IMR-90 (cell line): ENCODE data around the gene TP73. TPM values are rescaled to one million over a fixed set of nuclear protein-coding genes. Genes with fewer than 3 reads are reported as not detected.

Source experiments
- ATAC-seq: fragments of 200-7000 bp; cut with Tn5 transposase; 2 replicates; pipeline ENCODE4 v1.9.1; 2020; ENCODE audit warnings: low read depth, mild to moderate bottlenecking, moderate library complexity
- BruUV-seq: library from RNA; stranded (reverse); fragments of 400-500 nt; replicated peaks from 2 replicates; lab custom pipeline; 2021; lab: Mats Ljungman, UMichigan
- CTCF ChIA-PET: fragments of 300-600 bp; formaldehyde crosslinking; extraction: SDS; loops from one replicate; lab custom pipeline; 2021; ENCODE audit warnings: antibody characterized with exemption; lab: Yijun Ruan, JAX
- POLR2A ChIA-PET: fragments of 300-600 bp; sonication (Branson Sonifier 250); formaldehyde crosslinking; loops from one replicate; lab custom pipeline; 2022; ENCODE audit warnings: antibody characterized with exemption; ENCODE audit not compliant: unreplicated experiment; lab: Charles Lee
- DNase-seq: peaks from one replicate; pipeline ENCODE4 v3.0.0; 2013
- H2AFZ ChIP-seq: replicated peaks from 2 replicates; pipeline ENCODE3; 2013; ENCODE audit warnings: low read length, mild to moderate bottlenecking; ENCODE audit not compliant: poor library complexity
- H2AK5ac ChIP-seq: 2 replicates; pipeline ENCODE4 v1.6.1; 2013; ENCODE audit warnings: low read depth, low read length, inconsistent platforms
- H2AK9ac ChIP-seq: replicated peaks from 2 replicates; pipeline ENCODE3; 2013; ENCODE audit warnings: mild to moderate bottlenecking, low read depth, low read length, moderate library complexity; ENCODE audit not compliant: poor library complexity
- H2BK120ac ChIP-seq: 2 replicates; pipeline ENCODE4 v1.6.1; 2013; ENCODE audit warnings: low read depth, low read length, inconsistent platforms
- H2BK15ac ChIP-seq: 3 replicates; pipeline ENCODE4 v1.6.1; 2013; ENCODE audit warnings: low read depth, low read length, inconsistent platforms
- H2BK20ac ChIP-seq: 2 replicates; pipeline ENCODE4 v1.6.1; 2013; ENCODE audit warnings: low read depth, mild to moderate bottlenecking, inconsistent platforms, low read length, moderate library complexity
- H2BK5ac ChIP-seq: 2 replicates; pipeline ENCODE4 v1.6.1; 2013; ENCODE audit warnings: mild to moderate bottlenecking, low read depth, low read length, inconsistent platforms; ENCODE audit not compliant: poor library complexity, severe bottlenecking
- H3K14ac ChIP-seq: replicated peaks from 2 replicates; pipeline ENCODE4 v1.6.1; 2013; ENCODE audit warnings: low read depth, low read length, inconsistent platforms
- H3K18ac ChIP-seq: 2 replicates; pipeline ENCODE4 v1.6.1; 2013; ENCODE audit warnings: low read depth, low read length, control low read depth
- H3K23ac ChIP-seq: 2 replicates; pipeline ENCODE4 v1.6.1; 2013; ENCODE audit warnings: low read depth, low read length, inconsistent platforms
- H3K27ac ChIP-seq: 2 replicates; pipeline ENCODE4 v1.5.1; 2013; ENCODE audit warnings: mild to moderate bottlenecking, control low read depth, low read length; ENCODE audit not compliant: insufficient read depth
- H3K27me3 ChIP-seq: 2 replicates; pipeline ENCODE4 v1.6.1; 2013; ENCODE audit warnings: low read length; ENCODE audit not compliant: control insufficient read depth, insufficient read depth
- H3K36me3 ChIP-seq: 2 replicates; pipeline ENCODE4 v1.6.1; 2013; ENCODE audit warnings: low read length, mixed read lengths; ENCODE audit not compliant: control insufficient read depth, insufficient read depth
- H3K4ac ChIP-seq: 2 replicates; pipeline ENCODE4 v1.6.1; 2013; ENCODE audit warnings: low read depth, low read length, inconsistent platforms
- H3K4me1 ChIP-seq: 2 replicates; pipeline ENCODE4 v1.6.1; 2013; ENCODE audit warnings: low read length, mixed read lengths; ENCODE audit not compliant: control insufficient read depth, insufficient read depth
- H3K4me2 ChIP-seq: 2 replicates; pipeline ENCODE4 v1.6.1; 2013; ENCODE audit warnings: low read depth, mild to moderate bottlenecking, control low read depth, low read length, moderate library complexity
- H3K4me3 ChIP-seq: 2 replicates; pipeline ENCODE4 v1.5.1; 2013; ENCODE audit warnings: low read depth, mild to moderate bottlenecking, control low read depth, low read length, moderate library complexity; ENCODE audit not compliant: insufficient read depth
- H3K56ac ChIP-seq: 2 replicates; pipeline ENCODE4 v1.6.1; 2013; ENCODE audit warnings: low read length, inconsistent platforms; ENCODE audit not compliant: insufficient read depth; ENCODE audit errors: extremely low read depth
- H3K79me1 ChIP-seq, 2 experiments: 2 replicates each; pipeline ENCODE4 v1.6.1; 2013; ENCODE audit warnings: low read length in 2 of 2, inconsistent platforms in 1 of 2, low read depth in 1 of 2
- H3K9ac ChIP-seq: 2 replicates; pipeline ENCODE4 v1.6.1; 2013; ENCODE audit warnings: low read depth, low read length, control low read depth
- H3K9me1 ChIP-seq: 2 replicates; pipeline ENCODE4 v1.6.1; 2013; ENCODE audit warnings: low read length, inconsistent platforms; ENCODE audit not compliant: insufficient read depth
- H3K9me3 ChIP-seq: 2 replicates; pipeline ENCODE4 v1.6.1; 2013; ENCODE audit warnings: low read length; ENCODE audit not compliant: control insufficient read depth, insufficient read depth
- H4K20me1 ChIP-seq: 2 replicates; pipeline ENCODE4 v1.6.1; 2013; ENCODE audit warnings: low read length, inconsistent platforms; ENCODE audit not compliant: insufficient read depth
- H4K5ac ChIP-seq: 2 replicates; pipeline ENCODE4 v1.6.1; 2013; ENCODE audit warnings: mild to moderate bottlenecking, low read depth, low read length, control low read depth
- H4K8ac ChIP-seq, 2 experiments: 2 replicates each; pipeline ENCODE4 v1.6.1; 2013; ENCODE audit warnings: low read depth in 2 of 2, low read length in 2 of 2, control low read depth in 1 of 2, inconsistent platforms in 1 of 2
- H4K91ac ChIP-seq: 2 replicates; pipeline ENCODE4 v1.6.1; 2013; ENCODE audit warnings: low read depth, low read length, inconsistent platforms; ENCODE audit not compliant: insufficient read depth
- BHLHE40 ChIP-seq: fragments of 150-350 bp; IDR thresholded peaks from 2 replicates; pipeline ENCODE4 v1.6.1; 2016; ENCODE audit warnings: mild to moderate bottlenecking, low read depth, low read length
- CEBPB ChIP-seq: IDR thresholded peaks from 2 replicates; pipeline ENCODE4 v1.6.1; 2012; ENCODE audit warnings: low read depth, low read length, improper control_type of control experiment
- CHD1 ChIP-seq: IDR thresholded peaks from 2 replicates; pipeline ENCODE4 v1.6.1; 2012; ENCODE audit warnings: low read depth, low read length, improper control_type of control experiment
- ELK1 ChIP-seq: fragments of 150-350 bp; IDR thresholded peaks from 2 replicates; pipeline ENCODE4 v1.6.1; 2016; ENCODE audit warnings: low read depth, mild to moderate bottlenecking, low read length, moderate library complexity, borderline replicate concordance
- FOS ChIP-seq: fragments of 150-350 bp; IDR thresholded peaks from 2 replicates; pipeline ENCODE4 v1.6.1; 2016; ENCODE audit warnings: low read depth, low read length
- MAFK ChIP-seq: IDR thresholded peaks from 2 replicates; pipeline ENCODE4 v1.6.1; 2012; ENCODE audit warnings: low read depth, low read length, improper control_type of control experiment
- MAZ ChIP-seq: IDR thresholded peaks from 2 replicates; pipeline ENCODE4 v1.6.1; 2012; ENCODE audit warnings: low read depth, mild to moderate bottlenecking, low read length, improper control_type of control experiment, moderate library complexity, borderline replicate concordance
- MXI1 ChIP-seq: IDR thresholded peaks from 2 replicates; pipeline ENCODE4 v1.6.1; 2012; ENCODE audit warnings: low read depth, mild to moderate bottlenecking, low read length, moderate library complexity, borderline replicate concordance
- NFE2L2 ChIP-seq: fragments of 150-350 bp; IDR thresholded peaks from 2 replicates; pipeline ENCODE4 v1.6.1; 2016; ENCODE audit warnings: low read depth, mild to moderate bottlenecking, low read length
- POLR2A ChIP-seq: IDR thresholded peaks from 2 replicates; pipeline ENCODE4 v1.6.1; 2012; ENCODE audit warnings: mild to moderate bottlenecking, low read depth, low read length
- RAD21 ChIP-seq: IDR thresholded peaks from 2 replicates; pipeline ENCODE4 v1.6.1; 2012; ENCODE audit warnings: low read length, improper control_type of control experiment
- RCOR1 ChIP-seq: IDR thresholded peaks from 2 replicates; pipeline ENCODE4 v1.6.1; 2012; ENCODE audit warnings: mild to moderate bottlenecking, low read length, improper control_type of control experiment; ENCODE audit not compliant: insufficient replicate concordance
- RFX5 ChIP-seq: IDR thresholded peaks from 2 replicates; pipeline ENCODE4 v1.8.0; 2012; ENCODE audit warnings: low read depth, mild to moderate bottlenecking, low read length, moderate library complexity
- SMC3 ChIP-seq: fragments of 150-350 bp; IDR thresholded peaks from 2 replicates; pipeline ENCODE4 v1.6.1; 2016; ENCODE audit warnings: low read depth, mild to moderate bottlenecking, antibody characterized with exemption, low read length, moderate library complexity
- WGBS, 2 experiments: methylation state at CpG; one replicate each; pipeline versions ENCODE4 v1.1.5 to v1.1.7; 2013; ENCODE audit warnings: missing lambda C conversion rate in 2 of 2; ENCODE audit not compliant: insufficient read length in 1 of 2; ENCODE audit errors: extremely low coverage in 2 of 2; 5-methylcytosine and 5-hydroxymethylcytosine counted together
- dilution Hi-C: fragments of 300-500 bp; cut with HindIII; formaldehyde crosslinking; loops from one replicate; pipeline ENCODE4 v1.14.3; 2018; ENCODE audit warnings: low sequenced_read_pairs; ENCODE audit not compliant: unreplicated experiment
- in situ Hi-C: fragments of 300-500 bp; cut with MboI; formaldehyde crosslinking; loops from 3 replicates; pipeline ENCODE4 v1.14.3; 2019; ENCODE audit warnings: low sequenced_read_pairs, inconsistent platforms, mixed read lengths
- intact Hi-C: fragments of 100-400 bp; cut with micrococcal nuclease; formaldehyde crosslinking; loops from 2 replicates; pipeline ENCODE4 v1.10.0; 2022
- polyA plus RNA-seq, 3 experiments: library from polyadenylated mRNA; depleted of rRNA; stranded (reverse); fragments of >200 nt; gene quantifications; 2 replicates each; pipeline ENCODE4 v1.2.3, GENCODE V29; 2012; ENCODE audit warnings: low replicate concordance in 1 of 3
- total RNA-seq: library from RNA; depleted of rRNA; stranded (reverse); fragments of >200 nt; gene quantifications from 2 replicates; pipeline ENCODE4 v1.2.3, GENCODE V29; 2012
- TF ChIP-seq, protein P1 (sequence below): conservative IDR thresholded peaks from 2 replicates; pipeline ENCODE4 v1.5.1; 2012; ENCODE audit warnings: mild to moderate bottlenecking, low read depth, low read length, improper control_type of control experiment
- TF ChIP-seq, protein P2 (sequence below): fragments of 150-350 bp; IDR thresholded peaks from 2 replicates; pipeline ENCODE4 v1.6.1; 2017; ENCODE audit warnings: mild to moderate bottlenecking, antibody characterized with exemption, low read length, low read depth

Gene TP73
- total and polyA plus RNA-seq, 2 of the 4 experiments (the other 2 are of a cell fraction) = not detected

- TF ChIP-seq SMC3 = no peak
- TF ChIP-seq, protein P1, sequence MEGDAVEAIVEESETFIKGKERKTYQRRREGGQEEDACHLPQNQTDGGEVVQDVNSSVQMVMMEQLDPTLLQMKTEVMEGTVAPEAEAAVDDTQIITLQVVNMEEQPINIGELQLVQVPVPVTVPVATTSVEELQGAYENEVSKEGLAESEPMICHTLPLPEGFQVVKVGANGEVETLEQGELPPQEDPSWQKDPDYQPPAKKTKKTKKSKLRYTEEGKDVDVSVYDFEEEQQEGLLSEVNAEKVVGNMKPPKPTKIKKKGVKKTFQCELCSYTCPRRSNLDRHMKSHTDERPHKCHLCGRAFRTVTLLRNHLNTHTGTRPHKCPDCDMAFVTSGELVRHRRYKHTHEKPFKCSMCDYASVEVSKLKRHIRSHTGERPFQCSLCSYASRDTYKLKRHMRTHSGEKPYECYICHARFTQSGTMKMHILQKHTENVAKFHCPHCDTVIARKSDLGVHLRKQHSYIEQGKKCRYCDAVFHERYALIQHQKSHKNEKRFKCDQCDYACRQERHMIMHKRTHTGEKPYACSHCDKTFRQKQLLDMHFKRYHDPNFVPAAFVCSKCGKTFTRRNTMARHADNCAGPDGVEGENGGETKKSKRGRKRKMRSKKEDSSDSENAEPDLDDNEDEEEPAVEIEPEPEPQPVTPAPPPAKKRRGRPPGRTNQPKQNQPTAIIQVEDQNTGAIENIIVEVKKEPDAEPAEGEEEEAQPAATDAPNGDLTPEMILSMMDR = no peak
- TF ChIP-seq, protein P2, sequence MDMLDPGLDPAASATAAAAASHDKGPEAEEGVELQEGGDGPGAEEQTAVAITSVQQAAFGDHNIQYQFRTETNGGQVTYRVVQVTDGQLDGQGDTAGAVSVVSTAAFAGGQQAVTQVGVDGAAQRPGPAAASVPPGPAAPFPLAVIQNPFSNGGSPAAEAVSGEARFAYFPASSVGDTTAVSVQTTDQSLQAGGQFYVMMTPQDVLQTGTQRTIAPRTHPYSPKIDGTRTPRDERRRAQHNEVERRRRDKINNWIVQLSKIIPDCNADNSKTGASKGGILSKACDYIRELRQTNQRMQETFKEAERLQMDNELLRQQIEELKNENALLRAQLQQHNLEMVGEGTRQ = no peak
- no peak for TF ChIP-seq POLR2A
- TF ChIP-seq RAD21 = no peak
- TF ChIP-seq MAFK = no peak
- TF ChIP-seq MXI1 = no peak
- TF ChIP-seq RFX5 = no peak
- no peak for TF ChIP-seq FOS
- no peak for TF ChIP-seq ELK1
- no peak for TF ChIP-seq CEBPB
- no peak for TF ChIP-seq MAZ
- TF ChIP-seq BHLHE40 = no peak
- no peak for TF ChIP-seq RCOR1
- no peak for TF ChIP-seq CHD1
- TF ChIP-seq NFE2L2 = no peak
- H2BK120ac ChIP-seq = no peak overlapping the region
- no peaks in the 10 kb centered on the region for H3K79me1 ChIP-seq
- BruUV-seq = no TSS peak
- H3K9ac ChIP-seq = no peak overlapping the region
- no peaks in the 10 kb centered on the region for H3K9me3 ChIP-seq
- no peak overlapping the region for H2BK5ac ChIP-seq
- no peaks in the 10 kb centered on the region for H3K9me1 ChIP-seq
- H3K4me3 ChIP-seq = no peak overlapping the region
- intact Hi-C loops = no loop called here
- no peak overlapping the region for H2AK5ac ChIP-seq
- dilution Hi-C loops = no loop called here
- H2AFZ ChIP-seq = peak overlapping the region; percentile 41
- no peak overlapping the region for H4K5ac ChIP-seq
- 25% methylated on average over 5 of the region's 14 CpGs; no CpG with 5 or more reads in 1 of the 2 experiments for WGBS, 2 experiments
- no peaks in the 10 kb centered on the region for H3K4me1 ChIP-seq
- POLR2A ChIA-PET = no interaction called here
- H3K36me3 ChIP-seq = no peaks in the 10 kb centered on the region
- H3K14ac ChIP-seq = no peak overlapping the region
- no peak overlapping the region for H3K27ac ChIP-seq
- H3K4ac ChIP-seq = no peak overlapping the region
- no peak for ATAC-seq
- H3K18ac ChIP-seq = no peak overlapping the region
- H3K4me2 ChIP-seq = no peak overlapping the region
- H3K23ac ChIP-seq = no peak overlapping the region
- no peak overlapping the region for H2BK20ac ChIP-seq
- no peak overlapping the region for H2AK9ac ChIP-seq
- H4K91ac ChIP-seq = no peak overlapping the region
- CTCF ChIA-PET = interaction anchor here (0.6 kb wide), 1 partner anchor 216 kb away, joined by 4 read pairs; no protein-coding TSS in a partner anchor
- DNase-seq = no peak
- H4K8ac ChIP-seq = no peak overlapping the region
- in situ Hi-C loops = no loop called here
- peaks cover 19% of the 10 kb centered on the region for H3K27me3 ChIP-seq
- H4K20me1 ChIP-seq = no peaks in the 10 kb centered on the region
- H2BK15ac ChIP-seq = no peak overlapping the region
- H3K56ac ChIP-seq = no peak overlapping the region
Observed at GRCh38 chr1:3664700-3665375, 12.5 kb downstream of the TP73 start.
